ENCODE results near the gene FLNB.

DNA sequence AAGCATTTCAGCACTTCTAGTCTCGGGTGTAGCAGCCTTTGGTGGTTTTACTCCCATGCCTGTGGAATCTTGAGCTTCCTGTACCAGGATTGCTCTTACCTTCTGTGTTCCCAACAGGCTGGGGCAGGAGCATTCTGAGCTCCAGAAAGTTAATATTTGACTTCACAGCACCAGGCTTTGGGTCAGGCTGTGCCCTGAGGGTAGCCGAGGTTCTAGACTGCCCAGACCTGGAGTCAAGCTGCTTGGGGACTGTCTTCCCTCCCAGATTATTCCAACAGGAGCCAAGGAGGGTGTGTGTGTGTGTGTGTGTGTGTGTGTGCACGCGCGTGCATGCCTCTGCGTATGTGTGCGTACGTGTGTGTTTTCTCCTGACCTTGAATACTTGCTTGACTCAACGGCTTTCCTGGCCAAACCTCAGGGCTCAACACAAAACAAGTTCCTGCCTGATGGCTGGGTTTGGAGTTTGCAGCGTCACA, 94.8 kb downstream of the FLNB start:
- TF ChIP-seq POLR2AphosphoS5 (IDR thresholded peaks at IDR 0.05) = peak in 1 of 3 donors; percentile 6
- TF ChIP-seq, protein P1, sequence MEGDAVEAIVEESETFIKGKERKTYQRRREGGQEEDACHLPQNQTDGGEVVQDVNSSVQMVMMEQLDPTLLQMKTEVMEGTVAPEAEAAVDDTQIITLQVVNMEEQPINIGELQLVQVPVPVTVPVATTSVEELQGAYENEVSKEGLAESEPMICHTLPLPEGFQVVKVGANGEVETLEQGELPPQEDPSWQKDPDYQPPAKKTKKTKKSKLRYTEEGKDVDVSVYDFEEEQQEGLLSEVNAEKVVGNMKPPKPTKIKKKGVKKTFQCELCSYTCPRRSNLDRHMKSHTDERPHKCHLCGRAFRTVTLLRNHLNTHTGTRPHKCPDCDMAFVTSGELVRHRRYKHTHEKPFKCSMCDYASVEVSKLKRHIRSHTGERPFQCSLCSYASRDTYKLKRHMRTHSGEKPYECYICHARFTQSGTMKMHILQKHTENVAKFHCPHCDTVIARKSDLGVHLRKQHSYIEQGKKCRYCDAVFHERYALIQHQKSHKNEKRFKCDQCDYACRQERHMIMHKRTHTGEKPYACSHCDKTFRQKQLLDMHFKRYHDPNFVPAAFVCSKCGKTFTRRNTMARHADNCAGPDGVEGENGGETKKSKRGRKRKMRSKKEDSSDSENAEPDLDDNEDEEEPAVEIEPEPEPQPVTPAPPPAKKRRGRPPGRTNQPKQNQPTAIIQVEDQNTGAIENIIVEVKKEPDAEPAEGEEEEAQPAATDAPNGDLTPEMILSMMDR (IDR thresholded peaks at IDR 0.05) = no peak
